ENCODE data around the gene EIPR1. TPM values are rescaled to one million over a fixed set of nuclear protein-coding genes. Genes with fewer than 3 reads are reported as not detected.

Gene EIPR1
- polyA plus RNA-seq, 1 donor (not counting 4 experiments of a cell fraction or from before 2014, with no cell fraction given) = 44.3 TPM

- Histone ChIP-seq H2AFZ (ENCODE audit: control insufficient read depth, low read length) (no peak overlapping the region), H4K20me1 (ENCODE audit: control insufficient read depth, extremely low read depth, insufficient read depth, low read length) (no peaks in the 10 kb centered on the region), H3K4me1 (ENCODE audit: control insufficient read depth, extremely low read depth, insufficient read depth, low read length) (no peaks in the 10 kb centered on the region), H3K4me2 (ENCODE audit: control insufficient read depth, extremely low read depth, insufficient read depth, low read depth, low read length) (no peak overlapping the region), H3K79me2 (ENCODE audit: control insufficient read depth, insufficient read depth, low read length) (no peaks in the 10 kb centered on the region), H3K9ac (ENCODE audit: control insufficient read depth, extremely low read depth, insufficient read depth, low read length) (no peak overlapping the region), H3K9me1 (ENCODE audit: control insufficient read depth, extremely low read depth, insufficient read depth, low read length) (no peaks in the 10 kb centered on the region), H3K36me3 (ENCODE audit: control insufficient read depth in 2 of 2, extremely low read depth in 1 of 2, insufficient read depth in 2 of 2, low read length in 2 of 2) (peaks cover 3 to 13% of the 10 kb centered on the region in 2 experiments), H3K27me3 (ENCODE audit: control insufficient read depth, extremely low read depth, insufficient read depth, low read length) (no peaks in the 10 kb centered on the region), H3K27ac (ENCODE audit: control insufficient read depth, insufficient read depth, low read length) (no peak overlapping the region), H3K9me3 (ENCODE audit: control insufficient read depth, low read depth, low read length) (no peaks in the 10 kb centered on the region), H3K4me3 (ENCODE audit: control insufficient read depth in 2 of 3, extremely low read depth in 1 of 3, insufficient read depth in 2 of 3, low read depth in 1 of 3, low read length in 3 of 3) (no peak overlapping the region)
- DNase-seq (ENCODE audit: low read depth, low spot score) (no peak), FAIRE-seq (no peak)
- TF ChIP-seq EZH2 (IDR thresholded peaks at IDR 0.05; ENCODE audit: low read length) (no peak), CTCF (optimal IDR thresholded peaks at IDR 0.05 in 1 of 3, IDR thresholded peaks at IDR 0.05 in 1 of 3, conservative IDR thresholded peaks at IDR 0.05 in 1 of 3; ENCODE audit: extremely low read depth in 1 of 3, insufficient read depth in 2 of 3, low read length in 3 of 3) (no peak)
- dilution Hi-C loops (cut with MboI; ENCODE audit: extremely low pct_ligation_motif_present, low sequenced_read_pairs) = no loop called here
Observed at GRCh38 chr2:3189961-3190360, 187.7 kb downstream of the EIPR1 start.

GRCh38 chr2:3189076-3189591 lies 188.5 kb downstream of the EIPR1 start:
- Histone ChIP-seq H2AFZ (ENCODE audit: control insufficient read depth, low read length) (no peak overlapping the region), H3K9me1 (ENCODE audit: control insufficient read depth, extremely low read depth, insufficient read depth, low read length) (no peaks in the 10 kb centered on the region), H3K4me1 (ENCODE audit: control insufficient read depth, extremely low read depth, insufficient read depth, low read length) (no peaks in the 10 kb centered on the region), H3K9ac (ENCODE audit: control insufficient read depth, extremely low read depth, insufficient read depth, low read length) (no peak overlapping the region), H3K79me2 (ENCODE audit: control insufficient read depth, insufficient read depth, low read length) (no peaks in the 10 kb centered on the region), H3K9me3 (ENCODE audit: control insufficient read depth, low read depth, low read length) (no peaks in the 10 kb centered on the region), H3K36me3 (ENCODE audit: control insufficient read depth in 2 of 2, extremely low read depth in 1 of 2, insufficient read depth in 2 of 2, low read length in 2 of 2) (peaks cover 2 to 9% of the 10 kb centered on the region in 2 experiments), H3K27ac (ENCODE audit: control insufficient read depth, insufficient read depth, low read length) (no peak overlapping the region), H4K20me1 (ENCODE audit: control insufficient read depth, extremely low read depth, insufficient read depth, low read length) (no peaks in the 10 kb centered on the region), H3K4me3 (ENCODE audit: control insufficient read depth in 2 of 3, extremely low read depth in 1 of 3, insufficient read depth in 2 of 3, low read depth in 1 of 3, low read length in 3 of 3) (no peak overlapping the region), H3K4me2 (ENCODE audit: control insufficient read depth, extremely low read depth, insufficient read depth, low read depth, low read length) (no peak overlapping the region), H3K27me3 (ENCODE audit: control insufficient read depth, extremely low read depth, insufficient read depth, low read length) (no peaks in the 10 kb centered on the region)
- FAIRE-seq (no peak), DNase-seq (ENCODE audit: low read depth, low spot score) (no peak)
- TF ChIP-seq EZH2 (IDR thresholded peaks at IDR 0.05; ENCODE audit: low read length) (no peak), CTCF (optimal IDR thresholded peaks at IDR 0.05 in 1 of 3, IDR thresholded peaks at IDR 0.05 in 1 of 3, conservative IDR thresholded peaks at IDR 0.05 in 1 of 3; ENCODE audit: extremely low read depth in 1 of 3, insufficient read depth in 2 of 3, low read length in 3 of 3) (no peak)
- dilution Hi-C loops (cut with MboI; ENCODE audit: extremely low pct_ligation_motif_present, low sequenced_read_pairs) = no loop called here
